WTC11 (cell line): Measurements from ENCODE around the gene CTDP1.

Experiments
- ARID4B ChIP-seq: sonication (generic); formaldehyde crosslinking; IDR thresholded peaks from 2 replicates; pipeline ENCODE4 v1.8.0; 2023; ENCODE audit warnings: missing genetic modification reagents, mild to moderate bottlenecking, borderline replicate concordance
- CTCF ChIP-seq: fragments of 200-600 bp; IDR thresholded peaks from 2 replicates; pipeline ENCODE4 v1.8.0; 2022; ENCODE audit warnings: antibody characterized with exemption
- FOXK1 ChIP-seq: sonication (generic); formaldehyde crosslinking; IDR thresholded peaks from 2 replicates; pipeline ENCODE4 v1.8.0; 2022; ENCODE audit warnings: mild to moderate bottlenecking, moderate library complexity, missing genetic modification reagents
- MAX ChIP-seq: sonication (generic); formaldehyde crosslinking; IDR thresholded peaks from 2 replicates; pipeline ENCODE4 v1.8.0; 2022; ENCODE audit warnings: mild to moderate bottlenecking, missing genetic modification reagents
- SP1 ChIP-seq: sonication (generic); formaldehyde crosslinking; conservative IDR thresholded peaks from 2 replicates; pipeline ENCODE4 v1.8.1; 2022; ENCODE audit warnings: missing genetic modification reagents
- ZNF317 ChIP-seq: sonication (generic); formaldehyde crosslinking; IDR thresholded peaks from 2 replicates; pipeline ENCODE4 v1.8.1; 2023; ENCODE audit warnings: low read depth, mild to moderate bottlenecking, moderate library complexity, missing genetic modification reagents, borderline replicate concordance
- ZNF416 ChIP-seq: fragments of 250-450 bp; sonication (Bioruptor Pico); IDR thresholded peaks from 2 replicates; pipeline ENCODE4 v1.9.0; 2021; ENCODE audit warnings: mild to moderate bottlenecking, inconsistent platforms
- ZNF671 ChIP-seq: fragments of 250-450 bp; sonication (Bioruptor Pico); IDR thresholded peaks from 2 replicates; pipeline ENCODE4 v1.8.0; 2021; ENCODE audit warnings: mild to moderate bottlenecking

- TF ChIP-seq CTCF (no peak), ZNF416 (CRISPR knock-in tag) (no peak), SP1 (CRISPR knock-in tag) (no peak), FOXK1 (CRISPR knock-in tag) (no peak), ZNF317 (CRISPR knock-in tag) (no peak), ZNF671 (CRISPR knock-in tag) (no peak), ARID4B (CRISPR knock-in tag) (no peak), MAX (CRISPR knock-in tag) (no peak)
Measured at GRCh38 chr18:79706006-79706405, 26.4 kb downstream of the CTDP1 start.
